Prostate gland (tissue), 2 donors: Measurements from ENCODE around the gene WDFY4.

Experiments
- CTCF ChIP-seq, 4 experiments: fragments of 200-600 bp in 2 of 4; fragments of 450-650 bp in 2 of 4; sonication (generic) in 2 of 4; IDR thresholded peaks; 1 replicate in 3 of 4; 2 replicates in 1 of 4; pipeline ENCODE4 v1.5.1; 2016 to 2019; ENCODE audit warnings: antibody characterized with exemption in 4 of 4, mild to moderate bottlenecking in 2 of 4, moderate library complexity in 2 of 4
- POLR2A ChIP-seq: fragments of 450-650 bp; IDR thresholded peaks from one replicate; pipeline ENCODE4 v1.6.1; 2016; ENCODE audit warnings: antibody characterized with exemption, mild to moderate bottlenecking

DNA sequence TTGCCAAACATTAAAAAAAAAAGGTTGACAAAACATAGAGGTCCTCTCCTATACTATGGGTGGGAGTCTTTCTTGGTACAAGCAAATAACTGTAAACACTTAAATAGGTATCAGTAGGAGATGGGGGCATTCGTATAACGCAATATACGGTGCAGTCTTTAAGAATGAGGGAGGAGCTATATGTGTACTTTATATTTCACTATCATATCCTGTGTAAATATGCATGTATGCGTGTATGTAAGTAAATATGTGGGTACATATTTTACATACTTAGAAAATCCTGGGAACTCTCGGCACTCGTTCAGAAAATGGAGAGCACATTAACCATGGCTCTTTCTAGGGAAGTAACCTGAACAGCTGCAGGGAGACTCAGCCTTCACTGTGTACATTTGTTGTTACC is 337.0 kb downstream of the WDFY4 start:
- TF ChIP-seq CTCF (IDR thresholded peaks at IDR 0.05), result no peak
- TF ChIP-seq POLR2A, result no peak
